Activated CD4-positive, alpha-beta memory T cell treated with anti-CD3 and anti-CD28 coated beads for 36 hours (primary cell): ENCODE results near the gene TNNC2. TPM values are rescaled to one million over a fixed set of nuclear protein-coding genes. Genes with fewer than 3 reads are reported as not detected.

Source experiments
- CTCF ChIA-PET: fragments of 350-600 bp; sonication (Branson Sonifier 250); formaldehyde crosslinking; loops from one replicate; lab custom pipeline; 2021; ENCODE audit warnings: antibody characterized with exemption, inconsistent platforms; lab: Charles Lee
- POLR2A ChIA-PET: fragments of 350-600 bp; sonication (Branson Sonifier 250); formaldehyde crosslinking; loops from one replicate; lab custom pipeline; 2021; ENCODE audit warnings: antibody characterized with exemption; lab: Charles Lee
- DNase-seq: peaks from one replicate; pipeline ENCODE4 v3.0.0-alpha.2; 2020
- H3K27ac Mint-ChIP-seq: one replicate; pipeline ENCODE4 v1.8.0; 2021; ENCODE audit warnings: mixed read lengths
- H3K27me3 Mint-ChIP-seq: one replicate; pipeline ENCODE4 v1.8.0; 2021; ENCODE audit warnings: mixed read lengths
- H3K36me3 Mint-ChIP-seq: one replicate; pipeline ENCODE4 v1.8.0; 2021; ENCODE audit warnings: mixed read lengths
- H3K4me1 Mint-ChIP-seq: one replicate; pipeline ENCODE4 v1.8.0; 2021; ENCODE audit warnings: low read depth, mixed read lengths
- H3K4me3 Mint-ChIP-seq: one replicate; pipeline ENCODE4 v1.8.0; 2021; ENCODE audit warnings: mild to moderate bottlenecking, mixed read lengths
- H3K9me3 Mint-ChIP-seq: one replicate; pipeline ENCODE4 v1.8.0; 2021; ENCODE audit warnings: mixed read lengths
- intact Hi-C: fragments of 100-400 bp; cut with micrococcal nuclease; formaldehyde crosslinking; loops from one replicate; pipeline ENCODE4 v1.15.1; 2023
- total RNA-seq, 2 experiments: library from RNA; stranded (reverse); gene quantifications; one replicate each; pipeline ENCODE4 v1.2.3, GENCODE V29; 2021

The TNNC2 gene
- total RNA-seq, 2 experiments from 2014 or later: not detected

GRCh38 chr20:45860560-45861220, 33.6 kb upstream of the TNNC2 start:
- Mint-ChIP-seq H3K27ac (no peak overlapping the region), H3K4me1 (peaks cover 31% of the 10 kb centered on the region), H3K9me3 (no peaks in the 10 kb centered on the region), H3K27me3 (no peaks in the 10 kb centered on the region), H3K4me3 (no peak overlapping the region), H3K36me3 (no peaks in the 10 kb centered on the region)
- intact Hi-C loops: no loop called here
- CTCF ChIA-PET: no interaction called here
- no peak for DNase-seq
- POLR2A ChIA-PET: no interaction called here

GRCh38 chr20:45859916-45860315, 32.8 kb upstream of the TNNC2 start:
- Mint-ChIP-seq H3K36me3 (no peaks in the 10 kb centered on the region), H3K27ac (no peak overlapping the region), H3K4me3 (no peak overlapping the region), H3K4me1 (peaks cover 32% of the 10 kb centered on the region), H3K27me3 (no peaks in the 10 kb centered on the region), H3K9me3 (no peaks in the 10 kb centered on the region)
- DNase-seq: no peak
- ChIA-PET CTCF (no interaction called here), POLR2A (no interaction called here)
- intact Hi-C loops: no loop called here

- H3K27ac Mint-ChIP-seq: peak overlapping the region; percentile 97
- CTCF ChIA-PET: interaction anchor here (1.2 to 1.4 kb wide), 3 partner anchors 59 to 113 kb away, joined by 3 read pairs; no protein-coding TSS in a partner anchor
- intact Hi-C loops: loop anchor here (1.0 kb wide), 6 partner anchors 23 to 113 kb away; partner anchors contain the start of genes UBE2C and ZSWIM1
- H3K9me3 Mint-ChIP-seq: no peaks in the 10 kb centered on the region
- H3K4me3 Mint-ChIP-seq: peak overlapping the region; percentile 97
- POLR2A ChIA-PET: interaction anchor here (3.0 kb wide), 1 partner anchor 33 kb away, joined by 13 read pairs; the partner anchor contains the start of genes CTSA and NEURL2
- no peaks in the 10 kb centered on the region for H3K27me3 Mint-ChIP-seq
- peak; percentile 72 for DNase-seq
- no peaks in the 10 kb centered on the region for H3K36me3 Mint-ChIP-seq
- H3K4me1 Mint-ChIP-seq: peaks cover 35% of the 10 kb centered on the region
Measured at GRCh38 chr20:45857882-45858216, 30.7 kb upstream of the TNNC2 start.

- H3K36me3 Mint-ChIP-seq: no peaks in the 10 kb centered on the region
- peak; percentile 96 for DNase-seq
- H3K4me1 Mint-ChIP-seq: peaks cover 35% of the 10 kb centered on the region
- no peaks in the 10 kb centered on the region for H3K9me3 Mint-ChIP-seq
- peak within 1 kb of the TSS; percentile 97 for H3K4me3 Mint-ChIP-seq
- intact Hi-C loops: loop anchor here (1.0 kb wide), 6 partner anchors 24 to 114 kb away; partner anchors contain the start of genes UBE2C and ZSWIM1
- H3K27me3 Mint-ChIP-seq: no peaks in the 10 kb centered on the region
- ChIA-PET POLR2A (interaction anchor here (1.1 to 3.0 kb wide), 4 partner anchors 21 to 77 kb away, joined by 3 to 13 read pairs (median 10); partner anchors contain the start of genes CTSA, NEURL2, PCIF1 and ZSWIM1), CTCF (interaction anchor here (0.9 to 1.4 kb wide), 2 partner anchors 16 to 113 kb away, joined by 3 read pairs; no protein-coding TSS in a partner anchor)
- H3K27ac Mint-ChIP-seq: peak within 1 kb of the TSS; percentile 97
Measured at GRCh38 chr20:45857114-45857881, 30.2 kb upstream of the TNNC2 start, which contains the start of the genes ACOT8 and ZSWIM3. Gene ACOT8, minus strand, starts transcription at chr20:45857392. Its CDS starts 77 bp downstream, at chr20:45857315. Gene ZSWIM3, plus strand, starts transcription at chr20:45857614. Its CDS starts 212 bp downstream, at chr20:45857826.

- peaks cover 5% of the 10 kb centered on the region for H3K36me3 Mint-ChIP-seq
- H3K4me1 Mint-ChIP-seq: peaks cover 19% of the 10 kb centered on the region
- no peaks in the 10 kb centered on the region for H3K27me3 Mint-ChIP-seq
- H3K4me3 Mint-ChIP-seq: no peak overlapping the region
- ChIA-PET CTCF (interaction anchor here (0.6 to 0.9 kb wide), 2 partner anchors 116 to 1850 kb away, joined by 3 to 4 read pairs; no protein-coding TSS in a partner anchor), POLR2A (no interaction called here)
- intact Hi-C loops: no loop called here
- H3K27ac Mint-ChIP-seq: no peak overlapping the region
- no peak for DNase-seq
- no peaks in the 10 kb centered on the region for H3K9me3 Mint-ChIP-seq
Measured at GRCh38 chr20:45853484-45853883, 26.4 kb upstream of the TNNC2 start.

GRCh38 chr20:45852326-45852725, 25.2 kb upstream of the TNNC2 start:
- intact Hi-C loops: no loop called here
- ChIA-PET POLR2A (no interaction called here), CTCF (interaction anchor here (0.6 to 1.9 kb wide), 2 partner anchors 29 to 40 kb away, joined by 4 to 5 read pairs; partner anchors contain the start of gene UBE2C)
- Mint-ChIP-seq H3K4me3 (no peak overlapping the region), H3K9me3 (no peaks in the 10 kb centered on the region), H3K4me1 (peaks cover 13% of the 10 kb centered on the region), H3K27ac (no peak overlapping the region), H3K36me3 (peaks cover 8% of the 10 kb centered on the region), H3K27me3 (no peaks in the 10 kb centered on the region)
- no peak for DNase-seq

GRCh38 chr20:45851501-45851900, 24.4 kb upstream of the TNNC2 start:
- CTCF ChIA-PET: interaction anchor here (1.1 to 1.9 kb wide), 2 partner anchors 28 to 52 kb away, joined by 3 to 5 read pairs; no protein-coding TSS in a partner anchor
- Mint-ChIP-seq H3K4me1 (peaks cover 10% of the 10 kb centered on the region), H3K4me3 (no peak overlapping the region), H3K9me3 (no peaks in the 10 kb centered on the region), H3K27ac (no peak overlapping the region), H3K27me3 (no peaks in the 10 kb centered on the region), H3K36me3 (peaks cover 8% of the 10 kb centered on the region)
- DNase-seq: no peak
- intact Hi-C loops: no loop called here
- POLR2A ChIA-PET: no interaction called here

GRCh38 chr20:45850926-45851325, 23.8 kb upstream of the TNNC2 start:
- H3K36me3 Mint-ChIP-seq: peaks cover 8% of the 10 kb centered on the region
- intact Hi-C loops: no loop called here
- CTCF ChIA-PET: interaction anchor here (1.1 kb wide), 1 partner anchor 52 kb away, joined by 3 read pairs; no protein-coding TSS in a partner anchor
- H3K4me1 Mint-ChIP-seq: peaks cover 6% of the 10 kb centered on the region
- H3K4me3 Mint-ChIP-seq: no peak overlapping the region
- DNase-seq: no peak
- no peaks in the 10 kb centered on the region for H3K27me3 Mint-ChIP-seq
- no peaks in the 10 kb centered on the region for H3K9me3 Mint-ChIP-seq
- no peak overlapping the region for H3K27ac Mint-ChIP-seq
- POLR2A ChIA-PET: no interaction called here

- Mint-ChIP-seq H3K36me3 (peaks cover 8% of the 10 kb centered on the region), H3K4me3 (no peak overlapping the region), H3K9me3 (no peaks in the 10 kb centered on the region), H3K27ac (no peak overlapping the region), H3K27me3 (no peaks in the 10 kb centered on the region), H3K4me1 (peaks cover 3% of the 10 kb centered on the region)
- no peak for DNase-seq
- CTCF ChIA-PET: interaction anchor here (1.1 kb wide), 1 partner anchor 51 kb away, joined by 3 read pairs; no protein-coding TSS in a partner anchor
- intact Hi-C loops: no loop called here
- POLR2A ChIA-PET: no interaction called here
Measured at GRCh38 chr20:45850238-45850637, 23.1 kb upstream of the TNNC2 start.

- Mint-ChIP-seq H3K36me3 (peaks cover 14% of the 10 kb centered on the region), H3K27ac (no peak overlapping the region), H3K9me3 (no peaks in the 10 kb centered on the region), H3K4me3 (no peak overlapping the region), H3K4me1 (no peaks in the 10 kb centered on the region), H3K27me3 (no peaks in the 10 kb centered on the region)
- intact Hi-C loops: no loop called here
- ChIA-PET POLR2A (no interaction called here), CTCF (no interaction called here)
- no peak for DNase-seq
Measured at GRCh38 chr20:45848969-45849582, 22.0 kb upstream of the TNNC2 start.

- Mint-ChIP-seq H3K27me3 (no peaks in the 10 kb centered on the region), H3K9me3 (no peaks in the 10 kb centered on the region), H3K27ac (no peak overlapping the region), H3K4me1 (no peaks in the 10 kb centered on the region), H3K36me3 (peaks cover 14% of the 10 kb centered on the region), H3K4me3 (no peak overlapping the region)
- no peak for DNase-seq
- POLR2A ChIA-PET: no interaction called here
- CTCF ChIA-PET: no interaction called here
- intact Hi-C loops: no loop called here
Measured at GRCh38 chr20:45848421-45848820, 21.3 kb upstream of the TNNC2 start.
